ENCODE measurements around the gene ZBTB38.

Gene ZBTB38

DNA sequence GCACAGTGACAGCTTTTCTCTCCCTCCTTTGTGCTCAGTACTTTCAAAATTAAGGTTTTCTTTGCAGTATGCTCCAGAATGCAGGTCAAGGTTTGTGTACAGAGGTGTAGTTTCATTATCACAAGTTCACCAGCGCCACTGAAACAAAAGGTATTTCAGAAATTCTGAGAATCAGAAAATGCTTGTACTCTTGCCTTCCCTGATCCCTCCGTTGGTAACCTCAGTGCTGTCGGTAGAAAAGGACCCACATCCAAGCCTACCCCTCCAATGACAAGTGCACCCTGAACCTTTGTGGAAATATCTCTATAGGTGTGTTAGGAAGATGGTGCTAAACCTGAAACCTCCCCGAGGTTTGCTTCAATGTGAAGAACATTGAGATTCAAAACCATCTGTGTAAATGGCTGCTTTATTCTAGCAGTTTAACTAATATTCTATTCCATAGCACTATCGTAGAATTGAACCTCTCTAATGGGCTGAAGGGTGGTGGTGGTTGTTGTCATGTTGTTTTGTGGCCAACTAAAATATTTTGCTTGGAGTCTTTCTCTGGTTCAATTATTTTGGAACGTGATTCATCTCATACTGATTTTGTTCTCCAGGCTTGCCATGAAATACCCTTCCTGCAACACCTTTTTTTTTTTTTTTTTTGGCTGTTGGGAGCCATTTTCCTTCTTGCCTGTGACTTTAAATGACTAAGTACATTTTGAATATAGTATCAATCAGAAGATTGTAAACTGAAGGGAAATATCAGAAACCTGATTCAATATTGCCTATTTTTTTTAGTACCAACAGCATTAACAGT, 20.7 kb downstream of the ZBTB38 start:
- no peak for DNase-seq

DNA sequence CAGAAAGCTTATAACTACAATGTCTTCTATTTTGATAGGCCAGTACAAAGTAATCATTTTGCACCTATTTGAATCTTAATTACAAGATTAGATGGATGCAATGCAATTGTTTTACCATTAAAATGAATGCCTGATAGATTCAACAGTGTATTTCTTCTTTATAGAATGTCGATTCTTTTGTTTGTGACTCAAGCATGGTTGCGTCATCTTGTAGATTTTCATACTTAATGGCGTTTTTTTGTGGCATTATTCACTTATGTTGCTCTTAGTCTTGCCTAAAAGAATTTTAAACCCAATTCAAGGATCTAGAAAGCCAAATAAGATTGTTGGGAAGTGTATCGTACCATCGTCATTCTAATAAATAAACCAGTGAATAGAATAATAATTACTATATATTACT, 21.4 kb downstream of the ZBTB38 start:
- DNase-seq, result no peak

DNA sequence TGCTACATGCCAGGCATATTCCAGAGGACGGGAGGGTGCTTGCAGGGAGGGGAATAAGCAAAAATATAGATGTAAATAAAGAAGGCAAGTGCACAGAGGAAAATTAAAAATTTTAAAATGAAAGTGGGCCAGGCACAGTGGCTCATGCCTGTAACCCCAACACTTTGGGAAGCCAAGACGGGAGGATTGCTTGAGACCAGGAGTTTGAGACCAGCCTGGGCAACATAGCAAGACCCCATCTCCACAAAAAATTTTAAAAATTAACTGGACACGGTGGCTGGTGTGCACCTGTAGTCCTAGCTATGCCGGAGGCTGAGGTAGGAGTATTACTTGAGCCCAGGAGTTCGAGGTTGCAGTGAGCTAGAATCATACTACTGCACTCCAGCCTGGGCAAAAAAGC, 22.4 kb downstream of the ZBTB38 start:
- no peak for DNase-seq

DNA sequence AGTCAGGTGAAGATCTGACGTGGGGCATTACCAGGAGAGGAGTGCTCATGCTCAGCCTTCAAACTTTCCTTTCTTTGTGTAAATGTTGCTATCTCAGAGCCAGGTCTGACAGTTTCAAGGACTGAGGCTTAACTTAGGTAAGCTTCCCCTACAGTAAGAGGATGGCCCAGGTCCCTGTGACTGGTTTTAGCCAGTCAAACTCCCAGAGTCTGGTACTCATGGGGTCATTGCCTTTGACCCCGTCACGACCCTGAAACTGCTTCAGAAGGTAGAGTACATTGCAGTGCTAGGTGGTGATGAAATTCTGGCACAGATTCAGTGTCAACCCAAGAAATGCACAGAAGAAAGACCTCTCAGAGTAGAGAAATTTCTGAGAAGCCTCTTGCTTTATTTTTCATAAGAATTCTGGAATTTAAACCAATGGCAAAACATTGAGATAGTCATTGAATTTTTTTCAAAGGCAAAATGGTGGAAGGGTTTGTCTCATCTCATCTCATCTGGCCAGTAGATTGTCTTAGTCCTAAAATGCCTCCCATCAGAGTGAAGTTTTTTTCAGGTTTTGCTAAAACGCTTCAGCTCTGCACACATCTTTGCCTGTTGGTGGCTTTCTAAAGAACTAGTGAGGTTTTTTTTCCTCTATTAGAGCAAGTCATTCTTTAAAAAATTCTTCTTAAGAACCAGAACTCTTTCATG, 23.1 kb downstream of the ZBTB38 start:
- no peak for DNase-seq

DNA sequence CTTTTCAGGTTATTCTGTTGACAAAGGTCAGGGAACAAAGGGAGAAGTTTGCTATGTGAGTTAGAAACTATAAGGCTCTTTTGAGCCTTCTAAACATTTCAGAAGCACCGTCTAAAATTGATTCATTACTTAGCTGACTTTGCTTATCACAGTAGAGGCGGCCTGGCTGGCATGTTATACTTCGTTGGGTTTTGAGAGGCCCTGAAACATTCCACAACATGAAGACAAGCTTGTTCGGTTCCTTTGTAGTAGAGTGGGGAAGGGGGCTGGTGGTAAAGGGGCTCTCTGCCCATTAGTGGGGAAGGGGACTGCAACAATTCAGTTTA, 23.6 kb downstream of the ZBTB38 start:
- no peak for DNase-seq

DNA sequence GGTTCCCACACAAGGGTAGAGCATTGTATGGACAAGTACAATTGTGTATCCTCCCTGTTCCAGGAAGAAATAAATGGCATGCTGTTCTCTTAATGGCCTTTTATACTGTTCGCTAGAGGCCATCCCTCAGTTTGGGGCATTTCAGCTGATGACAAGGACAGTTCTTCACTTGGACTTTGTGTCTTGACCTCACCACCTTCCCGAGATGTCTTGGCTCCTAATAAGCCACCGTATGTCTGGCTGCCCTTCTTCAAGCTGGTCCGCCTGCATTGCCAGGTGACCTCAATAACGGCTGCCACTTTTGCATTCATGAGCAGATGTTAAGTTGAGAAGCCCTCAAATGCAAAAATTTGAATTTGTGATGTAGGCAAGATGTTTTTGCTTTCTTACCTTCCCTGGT, 24.1 kb downstream of the ZBTB38 start:
- no peak for DNase-seq

DNA sequence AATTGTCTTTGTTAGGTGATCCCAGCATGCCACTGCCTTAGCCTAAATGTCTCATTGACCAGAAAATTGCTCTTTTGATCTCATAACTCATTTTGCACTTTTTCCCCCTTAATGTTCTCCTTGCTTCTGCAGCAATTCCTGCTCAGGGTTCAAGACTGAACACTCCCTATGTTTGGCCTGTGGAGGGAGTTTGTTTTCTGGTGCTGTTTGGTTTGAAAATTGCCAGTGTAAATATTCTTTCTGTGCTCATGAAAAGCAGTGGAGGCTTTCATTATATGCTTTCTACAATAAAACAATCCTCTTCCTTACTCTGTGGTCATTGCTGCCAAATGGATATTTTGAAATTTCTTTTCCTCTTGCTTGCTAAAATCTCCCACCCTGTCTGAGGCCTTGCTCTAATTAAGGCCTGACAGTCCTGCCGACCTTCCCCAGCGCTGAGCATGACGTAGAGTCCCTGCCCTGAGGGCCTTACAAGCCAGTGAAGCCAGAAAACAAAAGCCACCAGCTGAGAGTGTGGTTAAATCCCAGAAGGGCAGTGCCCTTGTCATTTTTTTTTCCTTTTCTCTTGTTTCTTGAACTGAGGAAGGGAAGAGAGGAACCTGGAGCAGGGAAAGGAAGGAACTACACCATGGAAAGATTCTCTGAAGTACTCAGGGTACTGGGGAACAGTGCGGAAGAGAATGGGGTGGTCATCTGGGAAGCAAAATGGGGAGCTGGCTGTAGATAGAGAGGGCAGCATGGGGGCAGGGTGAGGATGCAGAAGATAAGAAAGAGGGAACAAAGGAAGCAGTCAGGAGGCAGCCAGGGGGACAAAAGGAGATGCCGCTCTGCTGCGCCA, 24.8 kb downstream of the ZBTB38 start:
- DNase-seq, result no peak

DNA sequence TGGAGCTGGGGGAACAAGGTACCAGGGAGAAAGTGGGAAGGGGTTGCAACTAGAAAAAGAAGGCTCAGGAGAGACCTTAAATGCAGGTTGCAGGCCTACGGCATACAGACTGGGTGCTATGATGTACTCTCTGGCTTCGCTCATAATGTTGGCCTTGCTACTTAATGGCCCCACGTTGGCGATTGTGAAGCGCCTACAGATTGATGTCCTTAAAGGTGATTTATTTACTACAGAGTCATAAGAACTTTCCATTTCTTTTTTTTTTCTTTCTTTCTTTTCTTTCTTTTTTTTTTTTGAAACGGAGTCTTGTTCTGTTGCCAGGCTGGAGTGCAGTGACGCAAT, 25.4 kb downstream of the ZBTB38 start:
- no peak for DNase-seq

DNA sequence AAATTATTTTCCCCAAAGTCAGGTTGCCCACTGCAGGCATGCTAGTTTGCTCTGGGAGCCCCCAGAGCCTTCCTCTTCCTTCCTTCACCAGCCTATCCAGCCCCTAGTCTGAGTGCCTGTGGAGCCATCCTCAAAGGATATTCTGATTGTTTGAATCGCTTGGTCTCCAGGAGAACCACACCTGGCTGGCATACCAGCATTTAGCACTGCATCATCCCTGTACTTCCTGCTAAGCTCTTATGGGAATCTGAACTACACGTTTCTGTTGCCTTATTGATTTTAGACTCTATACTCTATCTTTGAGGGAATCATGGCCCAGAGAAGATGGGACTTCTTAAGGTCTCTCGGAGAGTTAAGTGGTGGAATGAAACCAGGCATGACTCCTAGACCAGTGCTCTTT, 26.3 kb downstream of the ZBTB38 start:
- no peak for DNase-seq

DNA sequence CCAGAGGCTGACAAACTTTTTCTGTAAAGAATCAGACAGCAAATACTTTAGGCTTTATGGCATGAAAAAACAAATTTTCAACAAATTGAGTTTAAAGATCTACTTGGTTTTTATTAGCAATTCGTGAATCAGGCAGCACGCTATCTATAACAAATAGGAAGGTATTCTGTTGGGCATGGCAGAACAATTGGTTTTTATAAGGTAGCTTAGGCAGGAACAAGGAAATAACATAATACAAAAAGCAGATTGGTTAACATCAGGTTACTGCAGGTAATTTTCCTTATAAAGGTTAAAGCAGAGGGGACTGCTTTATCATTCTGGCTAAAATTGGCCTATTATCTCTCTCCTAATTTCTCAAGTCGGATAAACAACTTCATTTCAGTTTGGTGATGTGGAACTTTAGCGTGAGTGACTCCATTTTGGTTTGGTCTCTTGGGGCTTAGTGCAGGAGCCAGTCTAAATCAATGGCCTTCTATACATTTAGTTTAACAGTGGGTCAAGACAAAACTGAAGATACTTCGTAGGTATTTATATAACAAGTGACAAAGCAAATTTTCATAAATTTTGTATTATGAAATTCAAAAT, 26.8 kb downstream of the ZBTB38 start:
- DNase-seq, result no peak

DNA sequence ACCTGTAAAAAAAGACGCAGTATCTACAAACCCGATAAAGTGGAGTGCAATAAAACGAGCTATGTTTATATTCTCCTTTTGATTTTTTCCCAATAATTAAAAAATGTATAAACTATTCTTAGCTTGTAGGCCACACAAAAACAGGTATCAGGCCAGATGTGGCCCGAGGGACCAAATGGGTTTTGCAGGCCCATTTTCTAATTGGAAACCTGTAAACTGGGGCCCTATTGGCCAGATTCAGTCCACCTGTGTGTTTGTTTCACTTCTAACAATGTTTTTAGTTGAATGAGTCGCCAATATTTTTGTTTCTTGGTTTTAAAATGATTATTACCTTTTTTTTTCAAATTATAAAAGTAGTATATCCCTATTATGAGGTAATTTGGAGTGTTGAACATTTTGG, 29.7 kb downstream of the ZBTB38 start:
- no peak for DNase-seq

DNA sequence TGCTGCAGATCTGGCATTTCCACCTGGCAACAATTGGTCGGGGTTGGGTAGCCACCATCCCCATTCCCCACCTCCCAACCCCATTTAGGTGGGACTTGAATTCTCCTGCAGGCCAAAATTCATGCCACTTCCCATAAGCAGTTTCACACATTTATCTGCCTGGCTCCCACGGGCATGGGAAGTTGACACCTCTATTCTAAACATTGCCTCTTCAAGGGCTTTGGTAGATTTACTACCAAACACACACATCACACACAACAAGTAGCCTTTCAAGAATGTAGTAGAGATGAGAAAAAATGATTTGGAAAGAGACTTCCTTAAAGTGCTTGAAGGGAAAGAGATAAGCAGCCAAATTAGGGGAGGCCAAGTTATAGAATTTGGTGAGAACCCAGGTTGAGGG, 30.9 kb downstream of the ZBTB38 start:
- DNase-seq, result no peak

DNA sequence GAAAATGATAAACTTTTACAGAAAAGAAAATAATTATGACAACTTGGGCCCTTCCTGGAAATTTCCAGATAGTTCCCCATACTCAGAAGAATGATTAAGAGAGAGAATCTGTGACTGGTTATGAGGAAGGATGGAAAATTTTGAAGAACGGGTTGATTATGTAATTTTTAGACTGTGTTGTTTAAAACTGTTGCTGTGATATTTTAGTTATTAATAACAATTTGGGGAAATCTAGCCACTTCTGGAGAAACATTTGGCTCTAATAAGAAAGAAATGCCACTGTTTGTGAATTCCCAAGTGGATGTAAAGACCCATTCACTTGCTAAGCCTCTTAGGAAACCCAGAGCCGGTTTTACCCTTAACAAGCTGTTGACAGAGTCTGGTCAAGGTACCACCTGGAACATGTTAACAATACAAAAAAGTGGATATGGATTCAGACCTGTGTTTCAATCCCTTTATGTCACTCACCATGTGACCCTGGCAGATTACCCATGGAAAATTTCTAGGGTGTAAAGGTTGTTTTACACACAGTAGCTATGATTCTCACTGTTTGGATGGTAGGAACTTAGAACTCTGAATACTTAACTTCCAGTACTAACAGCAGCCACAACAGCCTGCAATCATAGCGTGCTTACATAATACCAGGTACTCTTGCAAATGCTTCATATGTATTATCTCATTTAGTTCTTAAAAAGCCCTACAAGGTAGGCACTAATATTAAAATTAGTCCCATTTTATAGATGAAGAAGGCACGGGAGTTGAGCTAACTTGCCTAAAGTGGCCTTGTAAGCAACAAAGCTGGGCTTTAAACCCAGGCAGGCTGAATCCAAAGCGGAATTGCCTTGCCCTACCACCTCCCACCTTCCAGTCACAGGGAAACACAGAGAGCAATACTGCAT, 32.0 kb downstream of the ZBTB38 start:
- DNase-seq, result no peak

DNA sequence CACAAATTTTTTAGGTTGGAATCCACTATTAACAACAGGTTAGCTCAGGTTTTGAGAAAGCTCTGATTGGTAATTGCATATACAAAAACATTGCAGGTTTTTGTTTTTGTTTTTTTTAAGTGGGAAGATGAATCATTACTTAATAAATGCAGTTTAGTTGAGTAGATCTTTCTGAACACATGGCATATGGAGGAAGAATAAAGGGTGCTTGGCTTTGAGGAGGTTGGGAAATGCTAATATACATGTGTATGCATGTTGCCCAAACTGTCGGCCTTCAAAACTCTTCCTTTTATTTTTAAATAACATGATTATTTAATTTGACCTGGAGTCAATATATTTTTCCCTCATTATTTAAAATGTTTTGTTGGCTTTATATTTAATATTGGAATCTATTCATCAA, 32.8 kb downstream of the ZBTB38 start:
- DNase-seq, result no peak

DNA sequence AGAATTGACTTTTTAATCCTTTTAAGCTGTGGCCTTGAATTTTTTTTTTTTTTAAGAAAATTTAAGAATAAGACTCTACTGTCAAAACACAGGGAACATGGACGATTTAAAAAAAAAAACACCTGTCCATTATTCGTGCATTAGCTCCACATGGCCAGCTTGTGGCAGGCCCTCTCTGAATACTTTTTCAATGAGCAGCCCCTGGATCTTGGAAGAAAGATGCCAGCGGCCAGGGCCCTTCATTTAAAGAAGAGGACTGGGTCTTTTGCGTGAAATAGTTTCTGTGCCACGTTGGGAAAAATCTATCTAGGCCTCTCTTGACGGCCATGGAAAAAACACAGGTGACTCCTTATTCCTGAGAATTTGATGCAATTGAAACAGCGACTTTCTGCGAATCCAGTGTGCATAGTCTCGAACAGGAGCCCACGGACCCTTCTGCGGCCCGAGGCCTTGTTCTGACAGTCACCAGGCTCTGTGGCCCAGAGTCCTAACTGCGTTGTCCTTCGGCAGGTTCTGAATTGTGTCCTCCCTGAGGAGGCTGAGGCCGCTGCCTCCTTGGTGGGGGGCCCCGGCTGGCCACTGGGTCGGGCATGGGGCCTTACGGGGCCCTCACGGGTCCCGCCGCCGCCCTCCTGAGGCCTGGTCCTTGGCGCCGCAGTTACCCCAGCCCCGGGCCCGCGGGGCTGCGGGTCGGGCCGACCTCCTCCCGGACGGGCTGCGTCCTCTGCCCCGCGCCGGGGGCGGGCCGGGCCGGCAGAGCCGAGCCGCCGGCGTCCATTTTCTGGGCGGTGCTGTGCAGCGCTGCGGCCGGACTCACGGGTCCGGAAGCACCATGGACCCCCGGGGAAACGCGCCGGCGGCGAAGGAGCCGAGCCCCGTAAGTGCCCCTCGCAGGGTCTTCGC, 33.5 kb downstream of the ZBTB38 start:
- DNase-seq, result peak in 1 of 2 donors; percentile 60

DNA sequence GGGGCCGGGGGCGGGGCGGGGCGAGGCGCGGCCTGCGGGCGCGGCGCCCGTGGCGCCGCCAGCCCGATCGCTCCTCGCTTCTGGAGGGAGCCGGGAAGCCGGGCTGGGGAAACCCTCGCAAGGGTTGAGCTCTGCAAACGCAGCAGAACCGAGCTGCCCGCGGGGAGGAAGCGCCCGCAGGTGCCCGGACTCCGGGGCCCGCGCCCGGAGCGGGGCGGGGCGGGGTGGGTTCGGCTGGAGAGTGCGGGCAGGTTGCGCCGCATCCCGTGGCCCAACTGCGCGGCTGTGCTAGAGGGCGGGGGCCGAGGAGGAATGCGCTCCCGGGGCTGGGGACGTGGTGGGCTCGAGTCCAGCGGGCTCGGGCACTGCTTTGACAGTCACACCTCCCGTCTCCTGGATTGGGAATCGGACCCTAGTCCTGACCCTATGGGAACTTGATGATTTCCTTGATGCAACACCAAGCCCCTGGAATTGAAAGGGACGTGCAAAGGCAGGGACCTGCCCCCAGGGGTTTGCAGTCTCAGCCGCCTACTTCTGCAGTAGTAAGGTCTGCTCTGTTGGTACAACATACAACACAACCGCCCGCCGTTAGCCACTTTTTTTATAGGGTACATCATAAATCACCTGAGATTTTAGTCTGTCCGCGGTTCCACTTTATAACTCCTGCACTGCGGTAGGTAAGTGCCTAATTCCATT, 34.3 kb downstream of the ZBTB38 start:
- DNase-seq, result peak; percentile 10 to 41

DNA sequence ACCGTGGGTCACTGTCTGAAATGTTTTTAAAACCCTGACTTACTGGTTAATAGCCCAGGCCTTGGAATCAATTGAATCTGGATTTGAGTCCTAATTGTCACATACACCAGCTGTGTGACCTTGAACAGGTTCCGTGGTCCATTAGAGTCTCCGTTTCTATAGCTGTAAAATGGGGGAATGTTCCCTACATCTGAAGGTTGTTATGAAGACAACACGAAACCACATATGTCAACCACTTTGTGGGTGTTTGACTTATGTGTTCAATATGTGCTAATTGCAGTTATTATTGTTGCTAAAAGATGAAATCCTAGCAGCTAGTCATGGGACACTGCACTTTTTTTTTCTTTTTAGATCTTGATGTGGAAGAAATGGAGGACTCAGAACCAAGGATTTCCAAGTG, 35.3 kb downstream of the ZBTB38 start:
- no peak for DNase-seq

DNA sequence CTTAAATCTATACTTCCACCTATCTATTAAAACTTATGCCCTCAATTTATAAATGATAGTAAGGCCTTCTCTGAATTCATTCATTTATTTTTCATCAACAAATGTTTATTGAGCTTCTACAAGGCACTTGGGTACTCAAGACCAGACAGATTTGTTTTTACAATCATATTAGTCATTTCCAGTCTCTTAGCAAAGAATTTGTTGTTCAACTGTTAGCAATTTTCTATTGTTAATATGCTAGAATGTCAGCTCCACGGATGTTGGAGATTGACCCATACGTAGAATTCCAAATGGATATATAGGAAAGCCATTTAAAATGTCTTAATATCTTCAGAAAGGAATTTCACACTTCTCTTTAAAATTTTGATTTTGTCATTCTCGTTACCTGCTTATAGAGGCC, 36.7 kb downstream of the ZBTB38 start:
- no peak for DNase-seq

DNA sequence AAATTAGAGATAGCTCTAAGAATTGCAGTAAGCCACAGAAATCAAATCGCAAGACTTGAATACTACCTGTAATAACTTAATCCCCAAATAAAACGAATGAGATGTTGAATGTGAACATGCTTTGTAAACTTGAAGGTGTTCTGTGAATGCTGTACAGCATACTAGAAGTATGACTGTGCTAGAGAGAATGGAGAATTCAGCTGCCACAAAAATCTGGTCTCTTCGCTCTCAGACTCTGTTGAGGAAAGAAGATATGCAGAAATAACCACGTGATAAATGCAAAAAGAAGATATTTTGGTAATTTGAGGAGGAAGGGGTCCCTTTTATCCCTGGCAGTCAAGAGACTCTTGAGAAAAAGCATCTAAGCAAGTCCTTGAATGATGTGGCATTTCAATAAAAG, 37.3 kb downstream of the ZBTB38 start:
- DNase-seq, result no peak

DNA sequence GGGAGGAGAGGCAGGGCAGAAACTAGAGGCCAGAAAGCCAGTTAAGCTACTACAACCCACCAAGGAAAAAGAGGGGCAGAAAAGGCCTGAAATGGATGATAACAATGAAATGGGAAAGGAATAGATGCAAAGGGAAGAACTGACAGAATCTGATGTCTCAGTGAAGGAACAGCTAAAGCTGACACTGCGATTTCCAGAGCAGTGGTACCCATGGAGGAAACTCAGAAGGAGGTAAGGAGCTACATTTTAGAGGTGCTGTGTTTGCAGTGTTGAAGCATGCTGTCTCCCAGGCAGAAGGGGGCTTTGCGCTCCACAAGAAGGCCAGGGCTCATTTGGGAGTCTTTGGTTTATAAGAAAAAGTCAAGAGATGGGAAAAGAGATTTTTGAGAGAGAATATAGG, 38.0 kb downstream of the ZBTB38 start:
- DNase-seq, result no peak

DNA sequence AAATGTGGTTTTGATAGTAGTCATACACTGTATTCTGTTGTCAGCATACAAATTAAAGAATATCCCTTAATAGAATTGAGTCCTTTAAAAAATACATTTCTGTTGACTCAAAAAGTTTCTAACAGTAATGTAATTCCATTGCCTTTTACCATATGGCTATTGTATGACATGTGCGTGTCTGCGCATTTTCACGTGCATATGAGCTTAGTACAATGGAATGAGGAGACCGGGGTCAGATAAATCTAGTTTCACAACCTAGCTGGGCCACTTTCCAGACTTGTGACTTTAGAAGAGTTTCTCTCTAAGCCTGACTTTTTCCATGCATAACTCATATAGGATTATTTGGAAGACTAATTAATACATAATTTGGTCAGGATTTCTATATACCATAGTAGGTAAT, 38.7 kb downstream of the ZBTB38 start:
- no peak for DNase-seq
